GM12874 (cell line): ENCODE results near the gene CRYBG2.
A peak's percentile ranks its signal among the peaks of the same experiment; 100 is the strongest.

Experiments used
- TF ChIP-seq, protein P1 (sequence below): IDR thresholded peaks from 2 replicates; pipeline ENCODE4 v1.5.1; 2011; ENCODE audit warnings: low read depth, mild to moderate bottlenecking, control low read depth, low read length, moderate library complexity; ENCODE audit not compliant: insufficient read depth

The CRYBG2 gene

GRCh38 chr1:26277261-26277661, 76.7 kb downstream of the CRYBG2 start:
- TF ChIP-seq, protein P1, sequence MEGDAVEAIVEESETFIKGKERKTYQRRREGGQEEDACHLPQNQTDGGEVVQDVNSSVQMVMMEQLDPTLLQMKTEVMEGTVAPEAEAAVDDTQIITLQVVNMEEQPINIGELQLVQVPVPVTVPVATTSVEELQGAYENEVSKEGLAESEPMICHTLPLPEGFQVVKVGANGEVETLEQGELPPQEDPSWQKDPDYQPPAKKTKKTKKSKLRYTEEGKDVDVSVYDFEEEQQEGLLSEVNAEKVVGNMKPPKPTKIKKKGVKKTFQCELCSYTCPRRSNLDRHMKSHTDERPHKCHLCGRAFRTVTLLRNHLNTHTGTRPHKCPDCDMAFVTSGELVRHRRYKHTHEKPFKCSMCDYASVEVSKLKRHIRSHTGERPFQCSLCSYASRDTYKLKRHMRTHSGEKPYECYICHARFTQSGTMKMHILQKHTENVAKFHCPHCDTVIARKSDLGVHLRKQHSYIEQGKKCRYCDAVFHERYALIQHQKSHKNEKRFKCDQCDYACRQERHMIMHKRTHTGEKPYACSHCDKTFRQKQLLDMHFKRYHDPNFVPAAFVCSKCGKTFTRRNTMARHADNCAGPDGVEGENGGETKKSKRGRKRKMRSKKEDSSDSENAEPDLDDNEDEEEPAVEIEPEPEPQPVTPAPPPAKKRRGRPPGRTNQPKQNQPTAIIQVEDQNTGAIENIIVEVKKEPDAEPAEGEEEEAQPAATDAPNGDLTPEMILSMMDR: no peak

GRCh38 chr1:26276432-26276838, 77.5 kb downstream of the CRYBG2 start:
- TF ChIP-seq, protein P1: no peak

DNA sequence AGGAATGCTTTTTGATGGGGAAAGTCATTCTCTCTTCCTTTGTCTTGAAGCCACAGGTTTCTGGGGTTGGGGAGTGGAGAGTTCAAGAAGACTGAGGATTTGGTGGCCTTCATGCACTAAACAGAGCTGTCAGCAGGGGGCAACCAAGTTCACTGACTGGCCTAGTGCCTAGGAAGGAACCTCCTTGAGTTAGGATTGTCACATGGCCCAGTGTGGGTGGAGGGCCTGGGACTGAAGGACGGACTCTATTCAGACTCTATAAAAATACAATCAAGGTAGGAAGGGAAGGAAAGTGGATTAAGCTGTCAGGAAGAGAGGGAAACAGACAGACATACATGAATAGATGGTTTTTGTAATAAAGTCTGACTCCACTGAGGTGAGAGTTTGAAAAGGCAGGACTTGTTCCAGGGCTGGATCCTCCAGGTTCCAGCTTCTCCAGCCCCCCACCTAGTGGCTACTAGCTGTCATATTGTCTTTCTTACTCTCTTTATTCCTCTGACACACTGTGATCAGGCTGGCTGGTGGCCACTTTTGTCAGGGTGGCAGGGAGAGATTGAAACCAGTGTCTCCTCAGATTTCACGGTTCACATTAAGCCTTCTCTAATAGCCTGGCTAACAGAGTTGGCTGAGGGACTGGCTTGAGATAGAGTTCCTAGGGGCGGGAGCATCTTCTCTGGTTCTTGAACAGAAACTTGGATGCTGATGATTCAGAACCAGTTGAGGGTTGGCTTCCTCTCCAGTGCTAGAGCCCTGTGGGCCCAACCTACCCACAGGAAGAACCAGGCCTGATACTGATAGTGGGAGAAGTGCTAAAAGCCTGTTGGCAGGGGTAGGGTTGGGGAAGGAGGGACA, 78.1 kb downstream of the CRYBG2 start:
- TF ChIP-seq, protein P1: peak; percentile 83

DNA sequence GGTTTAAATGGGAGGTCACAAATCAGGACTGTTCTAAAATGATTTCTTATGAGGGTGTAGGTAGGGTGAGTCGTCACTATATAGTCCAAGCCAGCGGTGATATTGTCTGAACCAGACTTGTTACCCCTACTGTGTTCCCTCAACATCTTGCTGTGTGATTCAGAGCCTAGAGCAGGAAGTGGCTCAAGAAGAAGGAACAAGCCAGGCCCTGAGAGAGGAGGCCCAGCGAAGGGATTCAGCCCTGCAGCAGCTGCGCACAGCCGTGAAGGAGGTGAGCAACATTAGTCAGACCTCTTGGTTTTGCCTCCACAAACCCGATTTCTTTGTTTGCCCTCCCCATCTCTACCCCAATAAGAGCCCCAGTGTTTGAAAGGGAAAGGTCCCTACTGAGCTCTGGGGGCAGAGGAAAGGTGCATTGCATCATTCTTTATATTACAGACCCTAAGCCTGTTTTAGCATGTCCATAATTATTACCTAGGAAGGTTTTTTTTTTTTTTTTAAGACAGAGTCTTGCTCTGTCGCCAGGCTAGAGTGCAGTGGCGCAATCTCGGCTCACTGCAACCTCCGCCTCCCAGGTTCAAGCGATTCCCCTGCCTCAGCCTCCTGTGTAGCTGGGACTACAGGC, 79.0 kb downstream of the CRYBG2 start:
- TF ChIP-seq, protein P1: no peak
